ENCODE measurements around the gene CAMTA1. TPM values are rescaled to one million over a fixed set of nuclear protein-coding genes. Genes with fewer than 3 reads are reported as not detected.

CAMTA1 gene
- total RNA-seq, 1 experiment from 2014 or later: 85.2 TPM

GRCh38 chr1:7013833-7014639 is 228.8 kb downstream of the CAMTA1 start:
- intact Hi-C loops (cut with micrococcal nuclease; ENCODE audit: unreplicated experiment): no loop called here
- no peak overlapping the region for H3K27ac ChIP-seq (ENCODE audit: low read depth, low read length, poor library complexity, severe bottlenecking)
- no peak for DNase-seq (ENCODE audit: low spot score)
- no peaks in the 10 kb centered on the region for H3K4me1 ChIP-seq (ENCODE audit: insufficient read depth, low read length, poor library complexity, severe bottlenecking)
- ChIA-PET POLR2A (ENCODE audit: low non-redundant PET) (no interaction called here), CTCF (no interaction called here)
- no peak for TF ChIP-seq EZH2 (IDR thresholded peaks at IDR 0.05; ENCODE audit: borderline replicate concordance, low read depth, low read length, poor library complexity, severe bottlenecking)
- TF ChIP-seq, protein P1, sequence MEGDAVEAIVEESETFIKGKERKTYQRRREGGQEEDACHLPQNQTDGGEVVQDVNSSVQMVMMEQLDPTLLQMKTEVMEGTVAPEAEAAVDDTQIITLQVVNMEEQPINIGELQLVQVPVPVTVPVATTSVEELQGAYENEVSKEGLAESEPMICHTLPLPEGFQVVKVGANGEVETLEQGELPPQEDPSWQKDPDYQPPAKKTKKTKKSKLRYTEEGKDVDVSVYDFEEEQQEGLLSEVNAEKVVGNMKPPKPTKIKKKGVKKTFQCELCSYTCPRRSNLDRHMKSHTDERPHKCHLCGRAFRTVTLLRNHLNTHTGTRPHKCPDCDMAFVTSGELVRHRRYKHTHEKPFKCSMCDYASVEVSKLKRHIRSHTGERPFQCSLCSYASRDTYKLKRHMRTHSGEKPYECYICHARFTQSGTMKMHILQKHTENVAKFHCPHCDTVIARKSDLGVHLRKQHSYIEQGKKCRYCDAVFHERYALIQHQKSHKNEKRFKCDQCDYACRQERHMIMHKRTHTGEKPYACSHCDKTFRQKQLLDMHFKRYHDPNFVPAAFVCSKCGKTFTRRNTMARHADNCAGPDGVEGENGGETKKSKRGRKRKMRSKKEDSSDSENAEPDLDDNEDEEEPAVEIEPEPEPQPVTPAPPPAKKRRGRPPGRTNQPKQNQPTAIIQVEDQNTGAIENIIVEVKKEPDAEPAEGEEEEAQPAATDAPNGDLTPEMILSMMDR (conservative IDR thresholded peaks at IDR 0.05; ENCODE audit: low read depth, low read length): no peak
- H3K9me3 ChIP-seq (ENCODE audit: low read depth, low read length, poor library complexity, severe bottlenecking): no peaks in the 10 kb centered on the region
- H3K36me3 ChIP-seq (ENCODE audit: insufficient read depth, low read length, poor library complexity, severe bottlenecking): no peaks in the 10 kb centered on the region
- H3K4me3 ChIP-seq (ENCODE audit: low read depth, low read length, poor library complexity, severe bottlenecking): no peak overlapping the region
- H3K27me3 ChIP-seq (replicated peaks; ENCODE audit: insufficient read depth, low read depth, low read length, poor library complexity): peaks cover 31% of the 10 kb centered on the region
- BruUV-seq (replicated peaks): no TSS peak

DNA sequence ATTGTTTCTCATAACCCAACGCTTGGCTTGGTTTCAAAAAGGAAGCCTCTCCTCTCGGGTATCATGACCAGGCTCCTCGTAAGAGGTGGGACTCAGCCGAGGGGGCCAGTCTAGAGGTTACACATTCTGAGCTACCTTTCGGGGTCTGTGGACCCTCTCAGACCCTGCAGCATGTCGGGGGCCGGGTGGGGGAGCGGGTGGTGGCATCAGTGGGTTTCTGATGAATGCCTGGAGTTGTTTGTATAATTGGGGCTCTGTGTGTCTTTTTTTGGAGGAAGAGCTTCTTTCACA is 229.3 kb downstream of the CAMTA1 start:
- intact Hi-C loops (cut with micrococcal nuclease; ENCODE audit: unreplicated experiment): no loop called here
- BruUV-seq (replicated peaks): no TSS peak

DNA sequence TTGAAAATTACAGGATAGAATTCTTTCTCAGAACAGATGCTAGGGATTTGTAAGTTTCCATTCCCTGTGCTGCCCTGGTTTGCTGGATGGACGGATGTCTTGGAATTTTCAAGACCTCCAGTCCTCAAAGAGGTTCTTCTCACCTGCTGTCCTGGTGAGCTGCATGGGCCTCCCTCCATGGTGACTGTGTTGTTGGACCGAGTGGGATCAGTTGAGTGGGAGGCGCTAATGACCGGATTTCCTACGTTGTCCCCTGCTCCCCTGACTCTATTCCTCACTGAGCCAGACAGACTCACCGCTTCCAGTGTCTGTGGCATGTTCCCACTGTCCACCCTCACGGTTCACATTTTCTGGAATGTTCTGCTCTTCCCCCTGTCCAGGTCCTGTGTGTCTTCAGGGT is 229.8 kb downstream of the CAMTA1 start:
- ChIA-PET POLR2A (ENCODE audit: low non-redundant PET) (no interaction called here), CTCF (no interaction called here)
- peaks cover 28% of the 10 kb centered on the region for H3K27me3 ChIP-seq (replicated peaks; ENCODE audit: insufficient read depth, low read depth, low read length, poor library complexity)
- H3K4me1 ChIP-seq (ENCODE audit: insufficient read depth, low read length, poor library complexity, severe bottlenecking): no peaks in the 10 kb centered on the region
- TF ChIP-seq, protein P1 (conservative IDR thresholded peaks at IDR 0.05; ENCODE audit: low read depth, low read length): no peak
- TF ChIP-seq EZH2 (IDR thresholded peaks at IDR 0.05; ENCODE audit: borderline replicate concordance, low read depth, low read length, poor library complexity, severe bottlenecking): no peak
- H3K36me3 ChIP-seq (ENCODE audit: insufficient read depth, low read length, poor library complexity, severe bottlenecking): no peaks in the 10 kb centered on the region
- H3K27ac ChIP-seq (ENCODE audit: low read depth, low read length, poor library complexity, severe bottlenecking): no peak overlapping the region
- no peaks in the 10 kb centered on the region for H3K9me3 ChIP-seq (ENCODE audit: low read depth, low read length, poor library complexity, severe bottlenecking)
- intact Hi-C loops (cut with micrococcal nuclease; ENCODE audit: unreplicated experiment): no loop called here
- DNase-seq (ENCODE audit: low spot score): no peak
- BruUV-seq (replicated peaks): no TSS peak
- H3K4me3 ChIP-seq (ENCODE audit: low read depth, low read length, poor library complexity, severe bottlenecking): no peak overlapping the region

More for the DNA sequence above, 229.3 kb downstream of the CAMTA1 start:
- no peak for DNase-seq (ENCODE audit: low spot score)
- H3K9me3 ChIP-seq (ENCODE audit: low read depth, low read length, poor library complexity, severe bottlenecking): no peaks in the 10 kb centered on the region
- no peak overlapping the region for H3K27ac ChIP-seq (ENCODE audit: low read depth, low read length, poor library complexity, severe bottlenecking)
- ChIA-PET POLR2A (ENCODE audit: low non-redundant PET) (no interaction called here), CTCF (no interaction called here)
- no peak for TF ChIP-seq EZH2 (IDR thresholded peaks at IDR 0.05; ENCODE audit: borderline replicate concordance, low read depth, low read length, poor library complexity, severe bottlenecking)
- TF ChIP-seq, protein P1 (conservative IDR thresholded peaks at IDR 0.05; ENCODE audit: low read depth, low read length): no peak
- H3K27me3 ChIP-seq (replicated peaks; ENCODE audit: insufficient read depth, low read depth, low read length, poor library complexity): peaks cover 31% of the 10 kb centered on the region
- H3K4me1 ChIP-seq (ENCODE audit: insufficient read depth, low read length, poor library complexity, severe bottlenecking): no peaks in the 10 kb centered on the region
- no peak overlapping the region for H3K4me3 ChIP-seq (ENCODE audit: low read depth, low read length, poor library complexity, severe bottlenecking)
- H3K36me3 ChIP-seq (ENCODE audit: insufficient read depth, low read length, poor library complexity, severe bottlenecking): no peaks in the 10 kb centered on the region

Measured in A673 (cell line).